ENCODE data around the gene PPP1R36. TPM values are rescaled to one million over a fixed set of nuclear protein-coding genes. Genes with fewer than 3 reads are reported as not detected.

Gene PPP1R36
- total and polyA plus RNA-seq, 2 of the 13 experiments (the other 11 are each of a cell fraction or from before 2014, with no cell fraction given): 0.11 to 0.17 TPM

DNA sequence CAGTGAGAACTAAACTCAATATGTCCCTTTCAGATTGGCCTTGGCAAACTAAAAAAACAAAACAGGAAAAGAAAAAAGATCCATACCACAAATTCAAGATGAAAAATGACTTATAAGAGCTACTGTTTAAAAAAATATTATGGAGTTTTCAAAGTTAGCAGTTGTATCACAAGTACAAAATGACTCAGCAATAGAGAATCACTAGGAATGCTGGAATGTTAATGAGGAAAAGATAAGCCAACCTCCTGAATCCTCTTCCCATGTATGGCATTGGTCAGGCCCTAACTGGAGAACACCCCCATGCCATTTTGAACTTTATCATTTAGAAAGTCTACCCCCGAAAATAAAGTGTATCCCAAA, 62.2 kb downstream of the PPP1R36 start:
- no peaks in the 10 kb centered on the region for H3K36me3 ChIP-seq (replicated peaks in 1 of 2; ENCODE audit: control insufficient read depth in 1 of 2, insufficient read depth in 2 of 2, low read length in 2 of 2)
- H3K4me1 ChIP-seq (ENCODE audit: insufficient read depth, low read length): peaks cover 24% of the 10 kb centered on the region
- FAIRE-seq: no peak
- H4K20me1 ChIP-seq (ENCODE audit: insufficient read depth, low read length): no peaks in the 10 kb centered on the region
- BruUV-seq (replicated peaks): no TSS peak
- H3K4me2 ChIP-seq (ENCODE audit: low read depth, low read length): no peak overlapping the region
- WGBS (ENCODE audit: low lambda C conversion rate): 0% methylated on average over 1 of the region's 1 CpG
- no peak overlapping the region for H2AFZ ChIP-seq (ENCODE audit: low read length)
- intact Hi-C loops (cut with micrococcal nuclease; ENCODE audit: unreplicated experiment) (no loop called here), in situ Hi-C loops (cut with HindIII; ENCODE audit: extremely low pct_ligation_motif_present, low pct_unique_long_range_greater_than_20kb) (no loop called here)
- H3K9ac ChIP-seq (ENCODE audit: insufficient read depth, low read depth, low read length): no peak overlapping the region
- H3K27me3 ChIP-seq (ENCODE audit: control insufficient read depth in 1 of 2, insufficient read depth in 2 of 2, low read length in 2 of 2): no peaks in the 10 kb centered on the region
- H3K9me3 ChIP-seq (ENCODE audit: low read length): no peaks in the 10 kb centered on the region
- no peak for ATAC-seq
- ChIA-PET CTCF (ENCODE audit: low intra/inter-chr PET ratio, low total read pairs) (no interaction called here), POLR2A (no interaction called here)
- TF ChIP-seq ATM (IDR thresholded peaks at IDR 0.05; ENCODE audit: borderline replicate concordance) (no peak), NFE2L2 (IDR thresholded peaks at IDR 0.05; ENCODE audit: low read length) (peak; percentile 40; the same call in 1 of the 2 replicates)
- no peak overlapping the region for H3K4me3 ChIP-seq (replicated peaks in 1 of 3; ENCODE audit: insufficient read depth in 1 of 3, low read depth in 2 of 3, low read length in 3 of 3)
- no peak for DNase-seq (ENCODE audit: low spot score)
- no peaks in the 10 kb centered on the region for H3K79me2 ChIP-seq (ENCODE audit: insufficient read depth, low read length)
- H3K27ac ChIP-seq (ENCODE audit: extremely low read length, insufficient read depth, low read length): no peak overlapping the region

DNA sequence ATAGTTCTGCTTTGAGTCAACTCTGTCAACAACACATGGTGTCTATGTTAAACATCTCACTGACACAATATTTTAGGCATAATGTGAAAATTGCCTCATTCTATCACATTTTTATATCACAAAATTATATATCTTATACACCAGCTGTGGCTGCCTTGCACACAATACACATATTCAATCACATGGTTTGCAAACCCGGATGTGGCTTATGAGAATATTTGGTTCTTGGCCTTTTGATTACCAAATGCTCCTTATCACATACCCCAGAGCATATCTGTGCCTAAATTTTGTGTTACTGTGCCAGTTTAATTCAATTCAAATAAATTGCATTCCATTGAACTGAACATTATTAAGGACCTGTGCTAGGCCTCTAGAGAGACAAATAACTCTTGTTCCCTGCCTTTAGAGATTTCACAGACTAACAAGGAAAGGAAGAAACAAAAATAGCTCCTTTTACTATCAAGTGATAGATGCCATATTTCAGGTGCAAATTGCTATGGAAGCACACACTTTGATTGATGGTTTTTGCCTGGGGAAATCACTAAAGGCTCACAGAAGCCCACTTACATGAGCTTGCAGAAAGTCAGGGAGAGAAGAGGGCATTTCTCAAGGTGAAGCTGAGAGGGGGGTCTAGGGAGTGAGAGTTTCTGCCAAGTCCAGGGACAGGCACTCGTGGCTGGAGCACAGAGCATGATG, 63.4 kb downstream of the PPP1R36 start:
- POLR2A ChIA-PET: no interaction called here
- BruUV-seq (replicated peaks): no TSS peak
- H3K79me2 ChIP-seq (ENCODE audit: insufficient read depth, low read length): no peaks in the 10 kb centered on the region
- TF ChIP-seq ZNF460 (CRISPR knock-in tag; IDR thresholded peaks at IDR 0.05; ENCODE audit: borderline replicate concordance): no peak
- TF ChIP-seq ZNF382 (CRISPR knock-in tag; IDR thresholded peaks at IDR 0.05; ENCODE audit: borderline replicate concordance): no peak
- TF ChIP-seq, protein P1, sequence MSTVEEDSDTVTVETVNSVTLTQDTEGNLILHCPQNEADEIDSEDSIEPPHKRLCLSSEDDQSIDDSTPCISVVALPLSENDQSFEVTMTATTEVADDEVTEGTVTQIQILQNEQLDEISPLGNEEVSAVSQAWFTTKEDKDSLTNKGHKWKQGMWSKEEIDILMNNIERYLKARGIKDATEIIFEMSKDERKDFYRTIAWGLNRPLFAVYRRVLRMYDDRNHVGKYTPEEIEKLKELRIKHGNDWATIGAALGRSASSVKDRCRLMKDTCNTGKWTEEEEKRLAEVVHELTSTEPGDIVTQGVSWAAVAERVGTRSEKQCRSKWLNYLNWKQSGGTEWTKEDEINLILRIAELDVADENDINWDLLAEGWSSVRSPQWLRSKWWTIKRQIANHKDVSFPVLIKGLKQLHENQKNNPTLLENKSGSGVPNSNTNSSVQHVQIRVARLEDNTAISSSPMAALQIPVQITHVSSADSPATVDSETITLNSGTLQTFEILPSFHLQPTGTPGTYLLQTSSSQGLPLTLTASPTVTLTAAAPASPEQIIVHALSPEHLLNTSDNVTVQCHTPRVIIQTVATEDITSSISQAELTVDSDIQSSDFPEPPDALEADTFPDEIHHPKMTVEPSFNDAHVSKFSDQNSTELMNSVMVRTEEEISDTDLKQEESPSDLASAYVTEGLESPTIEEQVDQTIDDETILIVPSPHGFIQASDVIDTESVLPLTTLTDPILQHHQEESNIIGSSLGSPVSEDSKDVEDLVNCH (CRISPR knock-in tag; IDR thresholded peaks at IDR 0.05): no peak
- TF ChIP-seq ZMYM4 (CRISPR knock-in tag; IDR thresholded peaks at IDR 0.05): no peak
- no peak for TF ChIP-seq CCDC6 (CRISPR knock-in tag; IDR thresholded peaks at IDR 0.05)
- no peak for TF ChIP-seq POLR2G (IDR thresholded peaks at IDR 0.05; ENCODE audit: low read depth, low read length)
- TF ChIP-seq CENPX (CRISPR knock-in tag; IDR thresholded peaks at IDR 0.05): no peak
- no peak for TF ChIP-seq ZNF34 (CRISPR knock-in tag; IDR thresholded peaks at IDR 0.05; ENCODE audit: borderline replicate concordance)
- TF ChIP-seq SP4 (CRISPR knock-in tag; IDR thresholded peaks at IDR 0.05): no peak
- TF ChIP-seq MIER3 (CRISPR knock-in tag; IDR thresholded peaks at IDR 0.05; ENCODE audit: borderline replicate concordance): no peak
- no peak for TF ChIP-seq ZNF224 (CRISPR knock-in tag; IDR thresholded peaks at IDR 0.05)
- no peak for TF ChIP-seq MXI1 (IDR thresholded peaks at IDR 0.05; ENCODE audit: borderline replicate concordance, low read depth, low read length)
- TF ChIP-seq ZNF292 (CRISPR knock-in tag; IDR thresholded peaks at IDR 0.05; ENCODE audit: borderline replicate concordance, low read depth): no peak
- no peak for TF ChIP-seq KDM2A (CRISPR knock-in tag; IDR thresholded peaks at IDR 0.05; ENCODE audit: borderline replicate concordance, low read depth)
- H4K20me1 ChIP-seq (ENCODE audit: insufficient read depth, low read length): no peaks in the 10 kb centered on the region
- H3K4me3 ChIP-seq (replicated peaks in 1 of 3; ENCODE audit: insufficient read depth in 1 of 3, low read depth in 2 of 3, low read length in 3 of 3): no peak overlapping the region
- intact Hi-C loops (cut with micrococcal nuclease; ENCODE audit: unreplicated experiment) (no loop called here), in situ Hi-C loops (cut with HindIII; ENCODE audit: extremely low pct_ligation_motif_present, low pct_unique_long_range_greater_than_20kb) (no loop called here)
- CTCF ChIA-PET (ENCODE audit: low intra/inter-chr PET ratio, low total read pairs): no interaction called here
- no peak overlapping the region for H3K9ac ChIP-seq (ENCODE audit: insufficient read depth, low read depth, low read length)
- H3K27ac ChIP-seq (ENCODE audit: extremely low read length, insufficient read depth, low read length): no peak overlapping the region
- no peak overlapping the region for H3K4me2 ChIP-seq (ENCODE audit: low read depth, low read length)
- 7% methylated on average over 2 of the region's 2 CpGs for WGBS (ENCODE audit: low lambda C conversion rate)
- no peaks in the 10 kb centered on the region for H3K9me3 ChIP-seq (ENCODE audit: low read length)
- DNase-seq (ENCODE audit: low spot score): no peak
- no peaks in the 10 kb centered on the region for H3K36me3 ChIP-seq (replicated peaks in 1 of 2; ENCODE audit: control insufficient read depth in 1 of 2, insufficient read depth in 2 of 2, low read length in 2 of 2)
- H3K4me1 ChIP-seq (ENCODE audit: insufficient read depth, low read length): peaks cover 24% of the 10 kb centered on the region
- no peaks in the 10 kb centered on the region for H3K27me3 ChIP-seq (ENCODE audit: control insufficient read depth in 1 of 2, insufficient read depth in 2 of 2, low read length in 2 of 2)
- no peak overlapping the region for H2AFZ ChIP-seq (ENCODE audit: low read length)
- FAIRE-seq: no peak
- ATAC-seq: no peak

Data from HepG2 (cell line).